Epithelial cell of esophagus (primary cell): ENCODE results near the gene AQP2.
"Not testable (repeated sequence)": the region's sequence is repeated elsewhere in the genome, so short reads cannot be mapped to it uniquely, and the experiment has no call there.

Experiments
- DNase-seq: peaks from one replicate; pipeline ENCODE4 v3.0.0; 2010; ENCODE audit warnings: low read depth
- H3K4me3 ChIP-seq: 2 replicates; pipeline ENCODE4 v1.5.1; 2011; ENCODE audit warnings: mild to moderate bottlenecking, low read length, control low read depth
- CTCF ChIP-seq: IDR thresholded peaks from 2 replicates; pipeline ENCODE4 v1.5.1; 2011; ENCODE audit warnings: low read depth, mild to moderate bottlenecking, low read length, control low read depth, inconsistent platforms; ENCODE audit not compliant: insufficient read depth; ENCODE audit errors: missing control alignments

AQP2 gene

DNA sequence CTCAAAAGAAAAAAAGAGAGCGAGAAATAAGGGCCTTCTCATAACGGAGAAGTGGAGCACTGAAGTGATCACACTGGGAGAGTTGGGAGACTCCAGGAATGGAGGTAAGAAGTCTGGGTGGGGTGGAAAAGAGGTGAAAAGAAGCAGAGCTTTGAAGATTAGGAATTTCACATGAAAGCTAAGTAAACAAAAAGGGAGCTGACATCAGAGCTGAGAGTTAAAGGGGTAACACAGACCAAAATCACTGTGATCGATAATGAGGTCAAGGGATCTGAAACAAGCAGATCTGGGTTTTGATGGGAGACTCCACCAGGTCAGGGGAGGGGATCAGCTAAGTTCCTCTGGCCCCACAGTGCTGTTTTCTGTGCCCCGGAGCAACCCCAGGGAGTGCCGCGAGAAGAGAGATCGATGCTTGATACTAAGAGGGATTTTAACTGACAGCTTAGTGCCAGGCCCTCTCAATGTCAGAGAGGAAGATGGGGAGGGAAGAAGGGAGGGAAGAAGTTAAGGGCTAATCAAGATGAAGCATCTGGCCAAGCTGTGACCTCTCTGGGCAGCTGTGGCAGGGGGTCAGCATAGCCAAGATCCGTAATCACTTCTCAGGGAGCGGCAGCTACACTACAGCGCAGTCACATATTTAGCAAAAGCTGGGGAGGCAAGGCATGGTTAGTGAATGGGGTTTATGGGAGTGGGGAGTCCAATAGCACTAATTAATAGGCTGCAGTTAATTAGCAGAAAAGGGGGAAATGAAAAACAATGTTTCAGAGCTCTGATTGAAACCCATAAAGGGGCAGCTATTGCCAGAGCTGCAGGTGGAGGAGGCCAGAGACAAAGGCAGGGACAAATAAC, 30.2 kb downstream of the AQP2 start:
- H3K4me3 ChIP-seq: no peak overlapping the region
- no peak for DNase-seq
- no peak for TF ChIP-seq CTCF

- DNase-seq: no peak
- TF ChIP-seq CTCF: no peak
- H3K4me3 ChIP-seq: no peak overlapping the region
Measured at GRCh38 chr12:49982246-49983087, 31.9 kb downstream of the AQP2 start.

DNA sequence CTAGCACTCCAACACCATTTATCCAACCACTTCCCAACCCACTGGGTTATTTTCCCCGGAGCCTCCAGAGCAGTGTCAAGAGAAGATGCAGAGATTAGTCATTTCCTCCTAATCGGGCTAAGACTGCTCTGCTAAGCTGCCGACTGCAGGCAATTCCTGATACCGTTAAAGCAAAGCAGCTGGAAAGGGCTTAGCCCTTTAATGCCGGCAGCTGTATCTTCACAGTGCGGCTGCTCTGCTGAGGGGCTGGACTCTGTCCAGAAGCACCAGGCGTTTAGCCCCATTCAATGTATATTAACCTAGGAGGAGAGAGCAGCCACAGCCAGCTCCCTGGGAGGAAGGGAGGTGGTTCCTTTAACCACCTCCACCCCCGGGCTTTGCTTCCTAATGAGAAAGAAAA, 33.4 kb downstream of the AQP2 start:
- no peak overlapping the region for H3K4me3 ChIP-seq
- peak; percentile 68 for DNase-seq
- no peak for TF ChIP-seq CTCF

- no peak overlapping the region for H3K4me3 ChIP-seq
- no peak for TF ChIP-seq CTCF
- DNase-seq: no peak
Measured at GRCh38 chr12:49984476-49985359, 34.2 kb downstream of the AQP2 start.

- no peak overlapping the region for H3K4me3 ChIP-seq
- TF ChIP-seq CTCF: no peak
- peak; percentile 21 for DNase-seq
Measured at GRCh38 chr12:49985981-49986380, 35.4 kb downstream of the AQP2 start.

DNA sequence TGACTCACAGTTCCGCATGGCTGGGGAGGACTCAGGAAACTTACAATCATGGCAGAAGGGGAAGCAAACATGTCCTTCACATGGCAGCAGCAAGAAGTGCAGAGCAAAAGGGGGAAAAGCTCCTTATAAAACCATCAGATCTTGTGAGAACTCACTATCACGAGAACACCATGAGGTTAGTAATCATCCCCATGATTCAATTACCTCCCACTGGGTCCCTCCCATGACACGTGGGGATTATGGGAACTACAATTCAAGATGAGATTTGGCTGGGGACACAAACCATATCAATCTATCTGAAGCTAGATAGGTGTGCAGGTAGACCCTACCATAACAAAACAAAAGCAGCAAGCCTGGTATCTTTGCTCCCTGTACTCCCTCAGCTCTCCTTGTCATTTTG, 35.9 kb downstream of the AQP2 start:
- DNase-seq, H3K4me3 ChIP-seq: not testable (repeated sequence)
